Measurements from ENCODE around the gene ADAM20.
"Not testable (repeated sequence)": the region's sequence is repeated elsewhere in the genome, so short reads cannot be mapped to it uniquely, and the experiment has no call there.

The ADAM20 gene

DNA sequence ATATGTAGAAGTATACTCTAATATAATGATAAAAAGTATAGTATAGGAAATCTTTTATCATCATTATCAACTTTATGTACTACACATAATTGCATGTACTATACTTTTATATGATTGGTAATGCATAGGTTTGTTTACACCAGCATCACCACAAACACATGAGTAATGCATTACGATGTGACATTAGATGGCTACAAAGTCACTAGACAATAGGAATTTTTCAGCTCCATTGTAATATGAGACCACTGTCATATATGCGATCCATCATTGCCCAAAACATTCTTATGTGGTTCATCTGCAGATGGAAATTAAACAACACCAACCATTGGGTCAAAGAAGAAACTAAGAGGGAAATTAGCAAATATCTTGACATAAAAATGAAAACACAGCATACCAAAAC, 4.4 kb downstream of the ADAM20 start:
- H3K4me3 ChIP-seq (ENCODE audit: insufficient read depth, low read depth, low read length), result no peak overlapping the region
- H3K27ac ChIP-seq (ENCODE audit: insufficient read depth, low read depth, low read length, poor library complexity, severe bottlenecking), result no peak overlapping the region
- H3K27me3 ChIP-seq (ENCODE audit: control insufficient read depth, insufficient read depth, low read length, poor library complexity, severe bottlenecking), result no peaks in the 10 kb centered on the region
- no peaks in the 10 kb centered on the region for H3K4me1 ChIP-seq (ENCODE audit: control insufficient read depth, insufficient read depth, low read length)
- WGBS, 2 experiments, result 92 to 96% methylated on average over 2 of the region's 2 CpGs
- H3K36me3 ChIP-seq (ENCODE audit: control insufficient read depth, insufficient read depth, low read length), result no peaks in the 10 kb centered on the region
- no peaks in the 10 kb centered on the region for H3K9me3 ChIP-seq (ENCODE audit: control insufficient read depth, low read length)

- no peaks in the 10 kb centered on the region for H3K9me3 ChIP-seq (ENCODE audit: control insufficient read depth, low read length)
- H3K4me3 ChIP-seq (ENCODE audit: insufficient read depth, low read depth, low read length), result no peak overlapping the region
- H3K27ac ChIP-seq (ENCODE audit: insufficient read depth, low read depth, low read length, poor library complexity, severe bottlenecking), result no peak overlapping the region
- H3K27me3 ChIP-seq (ENCODE audit: control insufficient read depth, insufficient read depth, low read length, poor library complexity, severe bottlenecking), result no peaks in the 10 kb centered on the region
- H3K4me1 ChIP-seq (ENCODE audit: control insufficient read depth, insufficient read depth, low read length), result no peaks in the 10 kb centered on the region
- no peaks in the 10 kb centered on the region for H3K36me3 ChIP-seq (ENCODE audit: control insufficient read depth, insufficient read depth, low read length)
- WGBS, 2 experiments, result 86% methylated on average over 2 of the region's 2 CpGs
These were observed 7.2 kb downstream of the ADAM20 start for GRCh38 chr14:70527501-70528105.

GRCh38 chr14:70525691-70526090, 9.1 kb downstream of the ADAM20 start:
- no peaks in the 10 kb centered on the region for H3K4me1 ChIP-seq (ENCODE audit: control insufficient read depth, insufficient read depth, low read length)
- H3K27ac ChIP-seq (ENCODE audit: insufficient read depth, low read depth, low read length, poor library complexity, severe bottlenecking), result no peak overlapping the region
- H3K4me3 ChIP-seq (ENCODE audit: insufficient read depth, low read depth, low read length), result no peak overlapping the region
- no peaks in the 10 kb centered on the region for H3K36me3 ChIP-seq (ENCODE audit: control insufficient read depth, insufficient read depth, low read length)
- peaks cover under 1% of the 10 kb centered on the region for H3K9me3 ChIP-seq (ENCODE audit: control insufficient read depth, low read length)
- H3K27me3 ChIP-seq (ENCODE audit: control insufficient read depth, insufficient read depth, low read length, poor library complexity, severe bottlenecking), result no peaks in the 10 kb centered on the region

DNA sequence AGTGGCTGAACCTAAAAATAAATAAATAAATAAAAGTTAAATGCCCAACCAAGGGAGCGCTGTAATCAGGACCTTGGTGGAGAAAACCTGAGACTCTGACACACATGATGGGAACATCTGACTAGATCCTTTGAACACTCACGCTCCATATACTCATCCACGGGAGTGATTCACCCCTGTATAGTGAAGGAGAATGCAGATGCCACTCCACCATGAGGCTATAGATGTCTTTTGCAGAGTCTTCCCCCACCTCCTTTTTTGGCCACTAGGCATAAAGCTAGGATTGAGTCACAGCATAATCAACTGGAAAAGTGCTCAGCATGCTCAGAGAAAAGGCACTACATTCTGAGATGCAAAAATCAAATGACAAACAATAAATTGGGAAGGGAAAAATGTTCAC, 19.0 kb downstream of the ADAM20 start:
- Histone ChIP-seq H3K4me1 (ENCODE audit: control insufficient read depth, insufficient read depth, low read length) (no peaks in the 10 kb centered on the region), H3K27me3 (ENCODE audit: control insufficient read depth, insufficient read depth, low read length, poor library complexity, severe bottlenecking) (no peaks in the 10 kb centered on the region), H3K9me3 (ENCODE audit: control insufficient read depth, low read length) (peaks cover 2% of the 10 kb centered on the region), H3K4me3 (ENCODE audit: insufficient read depth, low read depth, low read length) (no peak overlapping the region), H3K36me3 (ENCODE audit: control insufficient read depth, insufficient read depth, low read length) (no peaks in the 10 kb centered on the region), H3K27ac (ENCODE audit: insufficient read depth, low read depth, low read length, poor library complexity, severe bottlenecking) (no peak overlapping the region)
- whole genome bisulfite sequencing, 2 experiments, result 87 to 98% methylated on average over 3 of the region's 3 CpGs

DNA sequence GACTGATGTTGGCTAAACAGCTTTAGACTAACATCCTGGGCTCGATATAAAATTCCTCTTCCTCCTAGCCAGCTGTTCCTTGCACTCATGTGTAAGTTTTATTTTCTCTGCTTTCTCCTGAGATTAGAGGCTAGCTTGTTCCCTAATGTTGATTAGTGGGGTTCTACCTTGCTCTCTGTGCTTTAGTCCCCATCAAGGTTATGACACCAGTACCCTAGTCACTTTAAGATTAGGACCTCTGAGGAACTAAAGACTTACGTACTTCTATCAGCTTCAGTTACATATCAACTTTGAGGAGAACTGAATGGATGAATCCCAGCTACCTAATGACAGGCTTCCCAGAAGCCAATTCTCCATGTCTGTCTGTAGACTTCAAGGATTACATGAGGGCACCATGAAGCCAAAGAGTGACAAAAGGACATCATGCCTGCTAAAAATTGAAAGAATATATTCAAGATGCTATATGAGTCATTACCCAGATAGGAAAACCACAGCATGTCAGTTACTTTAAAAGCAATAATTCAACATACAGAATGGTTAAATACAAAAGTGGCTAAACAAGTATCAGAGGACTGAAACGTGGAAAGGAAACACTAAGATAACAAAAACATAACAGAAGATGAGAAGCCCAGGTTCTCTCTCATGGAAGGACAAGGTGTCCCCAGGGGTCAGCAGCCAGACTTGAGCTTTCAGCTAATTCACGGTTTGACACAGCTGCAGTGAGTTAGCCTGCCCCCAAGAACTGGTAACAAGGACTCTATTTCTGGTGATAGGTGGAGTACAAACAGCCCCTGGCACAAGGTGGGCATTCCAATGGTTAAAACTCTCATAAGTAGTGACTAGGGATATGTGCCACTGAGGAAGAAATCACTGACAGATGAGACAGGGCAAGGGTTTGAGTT, 20.4 kb downstream of the ADAM20 start:
- 77 to 86% methylated on average over 4 of the region's 4 CpGs for WGBS, 2 experiments
- Histone ChIP-seq H3K27ac (ENCODE audit: insufficient read depth, low read depth, low read length, poor library complexity, severe bottlenecking) (no peak overlapping the region), H3K4me3 (ENCODE audit: insufficient read depth, low read depth, low read length) (no peak overlapping the region), H3K36me3 (ENCODE audit: control insufficient read depth, insufficient read depth, low read length) (no peaks in the 10 kb centered on the region), H3K9me3 (ENCODE audit: control insufficient read depth, low read length) (no peaks in the 10 kb centered on the region), H3K27me3 (ENCODE audit: control insufficient read depth, insufficient read depth, low read length, poor library complexity, severe bottlenecking) (no peaks in the 10 kb centered on the region), H3K4me1 (ENCODE audit: control insufficient read depth, insufficient read depth, low read length) (no peaks in the 10 kb centered on the region)

DNA sequence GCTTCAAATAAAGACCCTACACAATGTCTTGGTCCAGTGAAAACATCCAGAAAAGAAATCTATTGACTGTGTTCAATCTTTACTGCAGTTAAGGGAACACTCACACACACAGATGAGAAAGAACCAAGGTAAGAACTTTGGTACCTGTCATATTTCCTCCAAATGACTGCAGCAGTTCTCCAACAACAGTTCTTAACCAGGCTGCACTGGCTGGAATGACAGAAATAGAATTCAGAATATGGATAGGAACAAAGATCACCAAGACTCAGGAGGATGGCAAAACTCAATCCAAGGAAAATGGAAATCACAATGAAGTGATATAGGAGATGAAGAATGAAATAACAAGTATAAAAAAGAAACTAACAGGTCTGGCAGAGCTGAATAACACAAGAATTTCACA, 36.6 kb downstream of the ADAM20 start:
- Histone ChIP-seq H3K27me3 (ENCODE audit: control insufficient read depth, insufficient read depth, low read length, poor library complexity, severe bottlenecking) (no peaks in the 10 kb centered on the region), H3K27ac (ENCODE audit: insufficient read depth, low read depth, low read length, poor library complexity, severe bottlenecking) (no peak overlapping the region), H3K4me3 (ENCODE audit: insufficient read depth, low read depth, low read length) (no peak overlapping the region), H3K36me3 (ENCODE audit: control insufficient read depth, insufficient read depth, low read length) (no peaks in the 10 kb centered on the region), H3K4me1 (ENCODE audit: control insufficient read depth, insufficient read depth, low read length) (no peaks in the 10 kb centered on the region), H3K9me3 (ENCODE audit: control insufficient read depth, low read length) (no peaks in the 10 kb centered on the region)

- Histone ChIP-seq H3K27ac (ENCODE audit: insufficient read depth, low read depth, low read length, poor library complexity, severe bottlenecking) (no peak overlapping the region), H3K27me3 (ENCODE audit: control insufficient read depth, insufficient read depth, low read length, poor library complexity, severe bottlenecking) (no peaks in the 10 kb centered on the region), H3K9me3 (ENCODE audit: control insufficient read depth, low read length) (peaks cover 2% of the 10 kb centered on the region), H3K4me3 (ENCODE audit: insufficient read depth, low read depth, low read length) (no peak overlapping the region), H3K4me1 (ENCODE audit: control insufficient read depth, insufficient read depth, low read length) (no peaks in the 10 kb centered on the region), H3K36me3 (ENCODE audit: control insufficient read depth, insufficient read depth, low read length) (no peaks in the 10 kb centered on the region)
- WGBS, 2 experiments, result 70 to 75% methylated on average over 3 of the region's 3 CpGs
These were observed 45.1 kb downstream of the ADAM20 start for GRCh38 chr14:70489579-70490200.

GRCh38 chr14:70477356-70478105, 57.3 kb downstream of the ADAM20 start:
- 95 to 96% methylated on average over 53 to 54 of the region's 57 CpGs for WGBS, 2 experiments
- not testable (repeated sequence) for H3K4me1 ChIP-seq (ENCODE audit: control insufficient read depth, insufficient read depth, low read length); H3K27ac ChIP-seq (ENCODE audit: insufficient read depth, low read depth, low read length, poor library complexity, severe bottlenecking); H3K27me3 ChIP-seq (ENCODE audit: control insufficient read depth, insufficient read depth, low read length, poor library complexity, severe bottlenecking); H3K9me3 ChIP-seq (ENCODE audit: control insufficient read depth, low read length); H3K36me3 ChIP-seq (ENCODE audit: control insufficient read depth, insufficient read depth, low read length); H3K4me3 ChIP-seq (ENCODE audit: insufficient read depth, low read depth, low read length)

DNA sequence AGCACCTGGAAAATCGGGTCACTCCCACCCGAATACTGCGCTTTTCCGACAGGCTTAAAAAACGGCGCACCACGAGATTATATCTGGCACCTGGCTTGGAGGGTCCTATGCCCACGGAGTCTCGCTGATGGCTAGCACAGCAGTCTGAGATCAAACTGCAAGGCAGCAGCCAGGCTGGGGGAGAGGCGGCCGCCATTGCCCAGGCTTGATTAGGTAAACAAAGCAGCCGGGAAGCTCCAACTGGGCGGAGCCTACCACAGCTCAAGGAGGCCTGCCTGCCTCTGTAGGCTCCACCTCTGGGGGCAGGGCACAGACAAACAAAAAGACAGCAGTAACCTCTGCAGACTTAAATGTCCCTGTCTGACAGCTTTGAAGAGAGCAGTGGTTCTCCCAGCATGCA, 59.3 kb downstream of the ADAM20 start:
- WGBS, 2 experiments, result 80 to 81% methylated on average over 13 of the region's 13 CpGs
- H3K9me3 ChIP-seq (ENCODE audit: control insufficient read depth, low read length); H3K4me1 ChIP-seq (ENCODE audit: control insufficient read depth, insufficient read depth, low read length); H3K27me3 ChIP-seq (ENCODE audit: control insufficient read depth, insufficient read depth, low read length, poor library complexity, severe bottlenecking); H3K36me3 ChIP-seq (ENCODE audit: control insufficient read depth, insufficient read depth, low read length); H3K4me3 ChIP-seq (ENCODE audit: insufficient read depth, low read depth, low read length); H3K27ac ChIP-seq (ENCODE audit: insufficient read depth, low read depth, low read length, poor library complexity, severe bottlenecking): not testable (repeated sequence)

DNA sequence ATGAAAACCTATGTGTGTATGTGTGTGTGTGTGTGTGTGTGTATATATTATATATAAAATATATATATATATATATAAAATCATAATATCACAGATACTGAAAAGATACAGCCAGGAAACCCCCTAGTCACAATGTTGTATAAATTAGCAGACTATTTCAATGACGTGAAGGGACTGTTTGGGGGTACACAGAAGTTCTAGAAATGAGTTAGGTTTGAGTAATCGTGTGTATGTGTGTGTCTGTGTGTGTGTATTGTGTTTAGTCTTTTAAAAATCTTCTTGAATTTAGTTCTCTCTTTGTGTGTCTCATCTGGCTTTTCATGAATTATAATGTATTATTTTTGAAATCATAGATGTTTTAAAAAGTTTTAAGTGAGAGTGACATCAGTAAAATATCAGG, 61.0 kb downstream of the ADAM20 start:
- WGBS, 2 experiments, result 88 to 98% methylated on average over 2 of the region's 2 CpGs

More for the DNA sequence above, 61.0 kb downstream of the ADAM20 start:
- Histone ChIP-seq H3K4me3 (ENCODE audit: insufficient read depth, low read depth, low read length) (no peak overlapping the region), H3K4me1 (ENCODE audit: control insufficient read depth, insufficient read depth, low read length) (no peaks in the 10 kb centered on the region), H3K9me3 (ENCODE audit: control insufficient read depth, low read length) (no peaks in the 10 kb centered on the region), H3K36me3 (ENCODE audit: control insufficient read depth, insufficient read depth, low read length) (no peaks in the 10 kb centered on the region), H3K27ac (ENCODE audit: insufficient read depth, low read depth, low read length, poor library complexity, severe bottlenecking) (no peak overlapping the region), H3K27me3 (ENCODE audit: control insufficient read depth, insufficient read depth, low read length, poor library complexity, severe bottlenecking) (no peaks in the 10 kb centered on the region)
